SK-N-SH (cell line): ENCODE measurements around the gene GORASP1. TPM values are rescaled to one million over a fixed set of nuclear protein-coding genes. Genes with fewer than 3 reads are reported as not detected.

Experiments
- CTCF ChIA-PET: fragments of 300-600, 350-600 bp; formaldehyde crosslinking; extraction: SDS; loops from one replicate; lab custom pipeline; 2021; lab: Yijun Ruan, JAX
- POLR2A ChIA-PET: fragments of 350-600 bp; sonication (Branson Sonifier 250); formaldehyde crosslinking; extraction: SDS; loops from one replicate; lab custom pipeline; 2020; ENCODE audit warnings: antibody characterized with exemption, inconsistent platforms; lab: Yijun Ruan, JAX
- DNase-seq: peaks from one replicate; pipeline ENCODE4 v3.0.0; 2012
- H2AFZ ChIP-seq: fragments of 200-600 bp; sonication (generic); 2 replicates; pipeline ENCODE4 v1.8.1; 2016; ENCODE audit warnings: antibody characterized with exemption, mild to moderate bottlenecking, low read depth
- H3F3A ChIP-seq: fragments of 200-600 bp; sonication (generic); replicated peaks from 2 replicates; pipeline ENCODE3; 2016; ENCODE audit warnings: antibody characterized with exemption, mild to moderate bottlenecking; ENCODE audit not compliant: insufficient read depth
- H3K27ac ChIP-seq, 2 experiments: fragments of 200-500 bp in 1 of 2; fragments of 200-600 bp in 1 of 2; sonication (Bioruptor generic) in 1 of 2; sonication (generic), shearing (Covaris generic) in 1 of 2; 2 replicates each; pipeline versions ENCODE4 v1.5.1 to v1.6.1; 2014 to 2016; ENCODE audit warnings: low read depth in 2 of 2, inconsistent platforms in 1 of 2, low read length in 1 of 2, mild to moderate bottlenecking in 1 of 2, mixed read lengths in 1 of 2
- H3K27me3 ChIP-seq: fragments of 200-600 bp; sonication (generic), shearing (Covaris generic); 2 replicates; pipeline ENCODE4 v1.6.1; 2016; ENCODE audit warnings: mixed run types; ENCODE audit not compliant: insufficient read depth
- H3K36me3 ChIP-seq, 2 experiments: fragments of 200-500 bp in 1 of 2; fragments of 200-600 bp in 1 of 2; sonication (Bioruptor generic) in 1 of 2; sonication (generic) in 1 of 2; replicated peaks in 1 of 2; 2 replicates each; pipeline versions ENCODE3 to v1.5.1; 2014 to 2016; ENCODE audit warnings: low read length in 1 of 2, mild to moderate bottlenecking in 1 of 2; ENCODE audit not compliant: insufficient read depth in 2 of 2, control insufficient read depth in 1 of 2
- H3K4me1 ChIP-seq, 2 experiments: fragments of 200-500 bp in 1 of 2; fragments of 200-600 bp in 1 of 2; sonication (Bioruptor generic) in 1 of 2; sonication (generic), shearing (Covaris generic) in 1 of 2; 2 replicates each; pipeline versions ENCODE4 v1.5.1 to v1.6.1; 2014 to 2016; ENCODE audit warnings: low read depth in 1 of 2, low read length in 1 of 2, mixed run types in 1 of 2; ENCODE audit not compliant: insufficient read depth in 2 of 2, control insufficient read depth in 1 of 2
- H3K4me2 ChIP-seq: fragments of 200-600 bp; sonication (generic), shearing (Covaris generic); 2 replicates; pipeline ENCODE4 v1.6.1; 2017; ENCODE audit warnings: mixed run types
- H3K4me3 ChIP-seq, 2 experiments: fragments of 200-500 bp in 1 of 2; fragments of 200-600 bp in 1 of 2; sonication (Bioruptor generic) in 1 of 2; sonication (generic), shearing (Covaris generic) in 1 of 2; 2 replicates each; pipeline versions ENCODE4 v1.5.1 to v1.8.1; 2014 to 2016; ENCODE audit warnings: low read depth in 2 of 2, inconsistent platforms in 1 of 2, low read length in 1 of 2, mild to moderate bottlenecking in 1 of 2, mixed read lengths in 1 of 2, moderate library complexity in 1 of 2
- H3K79me2 ChIP-seq: fragments of 200-600 bp; sonication (generic); 2 replicates; pipeline ENCODE4 v1.8.1; 2017; ENCODE audit warnings: mild to moderate bottlenecking; ENCODE audit not compliant: insufficient read depth
- H3K9ac ChIP-seq: fragments of 200-600 bp; sonication (generic); 2 replicates; pipeline ENCODE4 v1.6.1; 2017; ENCODE audit warnings: mixed run types
- H3K9me2 ChIP-seq: fragments of 200-600 bp; sonication (generic); 2 replicates; pipeline ENCODE4 v1.6.1; 2017; ENCODE audit warnings: mixed run types
- H3K9me3 ChIP-seq: fragments of 200-600 bp; sonication (generic); 2 replicates; pipeline ENCODE4 v1.6.1; 2017; ENCODE audit warnings: mixed run types, mild to moderate bottlenecking, moderate library complexity
- H4K20me1 ChIP-seq: fragments of 200-600 bp; sonication (generic); 2 replicates; pipeline ENCODE4 v1.6.1; 2017; ENCODE audit warnings: mild to moderate bottlenecking, mixed run types; ENCODE audit not compliant: insufficient read depth
- ELF1 ChIP-seq: IDR thresholded peaks from 2 replicates; pipeline ENCODE4 v1.4.0; 2012
- EZH2phosphoT487 ChIP-seq: fragments of 200-600 bp; sonication (generic); IDR thresholded peaks from 2 replicates; pipeline ENCODE4 v1.6.1; 2017; ENCODE audit warnings: low read depth, mixed run types, mild to moderate bottlenecking, antibody characterized with exemption, moderate library complexity, borderline replicate concordance
- FOSL2 ChIP-seq: IDR thresholded peaks from 2 replicates; pipeline ENCODE4 v1.4.0; 2012; ENCODE audit warnings: low read depth, mild to moderate bottlenecking, moderate library complexity, borderline replicate concordance
- FOXM1 ChIP-seq: IDR thresholded peaks from 2 replicates; pipeline ENCODE4 v1.4.0; 2012; ENCODE audit warnings: low read depth, mild to moderate bottlenecking
- GABPA ChIP-seq: IDR thresholded peaks from 2 replicates; pipeline ENCODE4 v1.4.0; 2012; ENCODE audit warnings: low read depth, mild to moderate bottlenecking
- NFIC ChIP-seq: IDR thresholded peaks from 2 replicates; pipeline ENCODE4 v1.4.0; 2012; ENCODE audit warnings: borderline replicate concordance
- POLR2AphosphoS5 ChIP-seq: IDR thresholded peaks from 2 replicates; pipeline ENCODE4 v1.6.1; 2012; ENCODE audit warnings: low read depth, low read length
- RFX5 ChIP-seq: IDR thresholded peaks from 2 replicates; pipeline ENCODE4 v1.6.1; 2012; ENCODE audit warnings: mild to moderate bottlenecking, improper control_type of control experiment, low read length
- SIN3A ChIP-seq: IDR thresholded peaks from 2 replicates; pipeline ENCODE4 v1.6.1; 2012; ENCODE audit warnings: low read depth, mild to moderate bottlenecking, low read length, moderate library complexity, borderline replicate concordance
- YY1 ChIP-seq: IDR thresholded peaks from 2 replicates; pipeline ENCODE4 v1.4.0; 2012; ENCODE audit warnings: low read depth, mild to moderate bottlenecking
- WGBS: methylation state at CpG from one replicate; pipeline ENCODE4 v1.1.6; 2017; ENCODE audit warnings: low lambda C conversion rate; 5-methylcytosine and 5-hydroxymethylcytosine counted together
- polyA plus RNA-seq, 3 experiments: library from polyadenylated mRNA; depleted of rRNA; stranded (reverse); fragments of >200 nt; gene quantifications; 2 replicates each; pipeline ENCODE4 v1.2.3, GENCODE V29; 2012
- TF ChIP-seq, protein P1 (sequence below): fragments of 150-350 bp; IDR thresholded peaks from 2 replicates; pipeline ENCODE4 v1.6.1; 2016; ENCODE audit warnings: mild to moderate bottlenecking, low read depth, low read length
- TF ChIP-seq, protein P2 (sequence below): IDR thresholded peaks from 2 replicates; pipeline ENCODE4 v1.4.0; 2012; ENCODE audit warnings: low read depth, borderline replicate concordance
- TF ChIP-seq, protein P3 (sequence below): IDR thresholded peaks from 2 replicates; pipeline ENCODE4 v1.4.0; 2012; ENCODE audit warnings: low read depth, borderline replicate concordance
- TF ChIP-seq, protein P4 (sequence below): IDR thresholded peaks from 2 replicates; pipeline ENCODE4; 2012
- TF ChIP-seq, protein P5 (sequence below): IDR thresholded peaks from 2 replicates; pipeline ENCODE4 v1.6.1; 2012; ENCODE audit warnings: mild to moderate bottlenecking, low read depth, low read length, moderate library complexity
- TF ChIP-seq, protein P6 (sequence below): IDR thresholded peaks from 2 replicates; pipeline ENCODE4 v1.4.0; 2012; ENCODE audit warnings: low read depth
- TF ChIP-seq, protein P7 (sequence below): fragments of 150-350 bp; IDR thresholded peaks from 2 replicates; pipeline ENCODE4 v1.6.1; 2017; ENCODE audit warnings: antibody characterized with exemption, low read length, low read depth, borderline replicate concordance

The GORASP1 gene
- polyA plus RNA-seq, 1 of the 3 experiments (the other 2 are of a cell fraction) = 44.3 TPM

DNA sequence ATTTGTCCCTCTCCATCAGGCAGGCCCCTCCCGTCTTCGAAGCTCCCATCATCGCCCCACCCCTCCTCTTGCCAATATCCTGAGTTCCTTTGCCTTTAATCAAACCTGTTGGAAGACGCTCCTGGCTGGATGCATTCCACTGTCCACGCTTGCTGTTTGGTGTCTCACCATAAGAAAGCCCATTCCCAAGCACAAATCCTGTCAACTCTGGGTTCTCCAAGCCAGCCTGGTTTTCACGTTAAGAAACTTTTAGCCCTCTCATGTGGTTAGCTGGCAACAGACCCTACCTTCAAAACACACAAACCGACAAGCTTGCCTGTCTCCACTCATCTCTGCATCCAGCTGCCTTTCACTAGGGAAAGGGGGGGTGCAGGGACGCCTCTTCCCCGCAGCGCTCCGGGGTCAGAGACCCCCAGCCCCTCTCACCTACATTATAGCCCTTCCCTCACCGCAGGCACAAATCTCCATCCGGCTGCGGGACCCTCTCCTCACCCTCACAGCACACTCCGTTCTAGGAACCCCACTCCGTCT lies 1.1 kb downstream of the GORASP1 start:
- WGBS = 17% methylated on average over 16 of the region's 16 CpGs
- H2AFZ ChIP-seq = peak overlapping the region; percentile 89; the same call in 1 of the 2 replicates

DNA sequence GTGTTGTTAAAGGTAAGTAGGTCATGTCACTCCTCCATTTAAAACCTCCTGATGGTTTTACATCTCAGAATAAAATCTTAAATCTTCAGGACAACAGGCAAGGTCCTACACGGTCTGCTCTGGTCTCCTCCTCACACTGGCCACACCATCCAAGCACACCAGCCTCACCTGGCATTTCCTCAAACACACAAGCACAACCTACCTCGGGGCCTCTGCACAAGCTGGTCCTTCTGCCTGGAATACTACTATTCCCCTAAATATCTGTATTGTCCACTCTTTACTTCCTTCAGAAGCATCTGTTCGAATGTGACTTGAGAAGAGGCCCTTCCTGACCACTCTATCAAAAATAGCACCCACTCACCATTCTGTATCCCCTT lies 1.8 kb downstream of the GORASP1 start:
- H3K4me1 ChIP-seq = peaks cover 4 to 25% of the 10 kb centered on the region in 2 experiments; a peak in 2 of 4 replicates
- POLR2A ChIA-PET = no interaction called here
- CTCF ChIA-PET = interaction anchor here (1.4 to 3.0 kb wide), 4 partner anchors 21 to 186 kb away, joined by 7 to 18 read pairs (median 8); no protein-coding TSS in a partner anchor
- no peaks in the 10 kb centered on the region for H3K9me3 ChIP-seq
- no peaks in the 10 kb centered on the region for H3K9me2 ChIP-seq
- H4K20me1 ChIP-seq = peaks cover 48% of the 10 kb centered on the region
- H3K36me3 ChIP-seq = peaks cover 2 to 8% of the 10 kb centered on the region in 2 experiments
- peaks cover 53% of the 10 kb centered on the region for H3K79me2 ChIP-seq
- peak overlapping the region in 1 of 2 experiments; percentile 99; a peak in 3 of 4 replicates for H3K4me3 ChIP-seq
- DNase-seq = no peak
- H3K4me2 ChIP-seq = peak overlapping the region; percentile 99
- H3F3A ChIP-seq = peaks cover 6% of the 10 kb centered on the region
- no peak overlapping the region for H3K9ac ChIP-seq
- H3K27me3 ChIP-seq = no peaks in the 10 kb centered on the region
- H3K27ac ChIP-seq = no peak overlapping the region; a peak in 1 of 4 replicates
- H2AFZ ChIP-seq = no peak overlapping the region
- WGBS = 73% methylated on average over 3 of the region's 3 CpGs
- no peak for TF ChIP-seq YY1
- TF ChIP-seq, protein P1, sequence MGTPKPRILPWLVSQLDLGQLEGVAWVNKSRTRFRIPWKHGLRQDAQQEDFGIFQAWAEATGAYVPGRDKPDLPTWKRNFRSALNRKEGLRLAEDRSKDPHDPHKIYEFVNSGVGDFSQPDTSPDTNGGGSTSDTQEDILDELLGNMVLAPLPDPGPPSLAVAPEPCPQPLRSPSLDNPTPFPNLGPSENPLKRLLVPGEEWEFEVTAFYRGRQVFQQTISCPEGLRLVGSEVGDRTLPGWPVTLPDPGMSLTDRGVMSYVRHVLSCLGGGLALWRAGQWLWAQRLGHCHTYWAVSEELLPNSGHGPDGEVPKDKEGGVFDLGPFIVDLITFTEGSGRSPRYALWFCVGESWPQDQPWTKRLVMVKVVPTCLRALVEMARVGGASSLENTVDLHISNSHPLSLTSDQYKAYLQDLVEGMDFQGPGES = no peak
- no peak for TF ChIP-seq POLR2AphosphoS5
- TF ChIP-seq EZH2phosphoT487 = no peak
- TF ChIP-seq, protein P2, sequence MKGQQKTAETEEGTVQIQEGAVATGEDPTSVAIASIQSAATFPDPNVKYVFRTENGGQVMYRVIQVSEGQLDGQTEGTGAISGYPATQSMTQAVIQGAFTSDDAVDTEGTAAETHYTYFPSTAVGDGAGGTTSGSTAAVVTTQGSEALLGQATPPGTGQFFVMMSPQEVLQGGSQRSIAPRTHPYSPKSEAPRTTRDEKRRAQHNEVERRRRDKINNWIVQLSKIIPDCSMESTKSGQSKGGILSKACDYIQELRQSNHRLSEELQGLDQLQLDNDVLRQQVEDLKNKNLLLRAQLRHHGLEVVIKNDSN = no peak
- no peak for TF ChIP-seq NFIC
- TF ChIP-seq, protein P3, sequence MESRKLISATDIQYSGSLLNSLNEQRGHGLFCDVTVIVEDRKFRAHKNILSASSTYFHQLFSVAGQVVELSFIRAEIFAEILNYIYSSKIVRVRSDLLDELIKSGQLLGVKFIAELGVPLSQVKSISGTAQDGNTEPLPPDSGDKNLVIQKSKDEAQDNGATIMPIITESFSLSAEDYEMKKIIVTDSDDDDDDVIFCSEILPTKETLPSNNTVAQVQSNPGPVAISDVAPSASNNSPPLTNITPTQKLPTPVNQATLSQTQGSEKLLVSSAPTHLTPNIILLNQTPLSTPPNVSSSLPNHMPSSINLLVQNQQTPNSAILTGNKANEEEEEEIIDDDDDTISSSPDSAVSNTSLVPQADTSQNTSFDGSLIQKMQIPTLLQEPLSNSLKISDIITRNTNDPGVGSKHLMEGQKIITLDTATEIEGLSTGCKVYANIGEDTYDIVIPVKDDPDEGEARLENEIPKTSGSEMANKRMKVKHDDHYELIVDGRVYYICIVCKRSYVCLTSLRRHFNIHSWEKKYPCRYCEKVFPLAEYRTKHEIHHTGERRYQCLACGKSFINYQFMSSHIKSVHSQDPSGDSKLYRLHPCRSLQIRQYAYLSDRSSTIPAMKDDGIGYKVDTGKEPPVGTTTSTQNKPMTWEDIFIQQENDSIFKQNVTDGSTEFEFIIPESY = no peak
- TF ChIP-seq GABPA = no peak
- TF ChIP-seq, protein P4, sequence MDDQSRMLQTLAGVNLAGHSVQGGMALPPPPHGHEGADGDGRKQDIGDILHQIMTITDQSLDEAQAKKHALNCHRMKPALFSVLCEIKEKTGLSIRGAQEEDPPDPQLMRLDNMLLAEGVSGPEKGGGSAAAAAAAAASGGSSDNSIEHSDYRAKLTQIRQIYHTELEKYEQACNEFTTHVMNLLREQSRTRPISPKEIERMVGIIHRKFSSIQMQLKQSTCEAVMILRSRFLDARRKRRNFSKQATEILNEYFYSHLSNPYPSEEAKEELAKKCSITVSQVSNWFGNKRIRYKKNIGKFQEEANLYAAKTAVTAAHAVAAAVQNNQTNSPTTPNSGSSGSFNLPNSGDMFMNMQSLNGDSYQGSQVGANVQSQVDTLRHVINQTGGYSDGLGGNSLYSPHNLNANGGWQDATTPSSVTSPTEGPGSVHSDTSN = no peak
- TF ChIP-seq ELF1 = no peak
- TF ChIP-seq, protein P5, sequence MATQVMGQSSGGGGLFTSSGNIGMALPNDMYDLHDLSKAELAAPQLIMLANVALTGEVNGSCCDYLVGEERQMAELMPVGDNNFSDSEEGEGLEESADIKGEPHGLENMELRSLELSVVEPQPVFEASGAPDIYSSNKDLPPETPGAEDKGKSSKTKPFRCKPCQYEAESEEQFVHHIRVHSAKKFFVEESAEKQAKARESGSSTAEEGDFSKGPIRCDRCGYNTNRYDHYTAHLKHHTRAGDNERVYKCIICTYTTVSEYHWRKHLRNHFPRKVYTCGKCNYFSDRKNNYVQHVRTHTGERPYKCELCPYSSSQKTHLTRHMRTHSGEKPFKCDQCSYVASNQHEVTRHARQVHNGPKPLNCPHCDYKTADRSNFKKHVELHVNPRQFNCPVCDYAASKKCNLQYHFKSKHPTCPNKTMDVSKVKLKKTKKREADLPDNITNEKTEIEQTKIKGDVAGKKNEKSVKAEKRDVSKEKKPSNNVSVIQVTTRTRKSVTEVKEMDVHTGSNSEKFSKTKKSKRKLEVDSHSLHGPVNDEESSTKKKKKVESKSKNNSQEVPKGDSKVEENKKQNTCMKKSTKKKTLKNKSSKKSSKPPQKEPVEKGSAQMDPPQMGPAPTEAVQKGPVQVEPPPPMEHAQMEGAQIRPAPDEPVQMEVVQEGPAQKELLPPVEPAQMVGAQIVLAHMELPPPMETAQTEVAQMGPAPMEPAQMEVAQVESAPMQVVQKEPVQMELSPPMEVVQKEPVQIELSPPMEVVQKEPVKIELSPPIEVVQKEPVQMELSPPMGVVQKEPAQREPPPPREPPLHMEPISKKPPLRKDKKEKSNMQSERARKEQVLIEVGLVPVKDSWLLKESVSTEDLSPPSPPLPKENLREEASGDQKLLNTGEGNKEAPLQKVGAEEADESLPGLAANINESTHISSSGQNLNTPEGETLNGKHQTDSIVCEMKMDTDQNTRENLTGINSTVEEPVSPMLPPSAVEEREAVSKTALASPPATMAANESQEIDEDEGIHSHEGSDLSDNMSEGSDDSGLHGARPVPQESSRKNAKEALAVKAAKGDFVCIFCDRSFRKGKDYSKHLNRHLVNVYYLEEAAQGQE = no peak
- TF ChIP-seq, protein P6, sequence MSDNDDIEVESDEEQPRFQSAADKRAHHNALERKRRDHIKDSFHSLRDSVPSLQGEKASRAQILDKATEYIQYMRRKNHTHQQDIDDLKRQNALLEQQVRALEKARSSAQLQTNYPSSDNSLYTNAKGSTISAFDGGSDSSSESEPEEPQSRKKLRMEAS = no peak
- no peak for TF ChIP-seq FOXM1

More for the DNA sequence above, 1.1 kb downstream of the GORASP1 start:
- TF ChIP-seq FOSL2 = no peak
- TF ChIP-seq, protein P7, sequence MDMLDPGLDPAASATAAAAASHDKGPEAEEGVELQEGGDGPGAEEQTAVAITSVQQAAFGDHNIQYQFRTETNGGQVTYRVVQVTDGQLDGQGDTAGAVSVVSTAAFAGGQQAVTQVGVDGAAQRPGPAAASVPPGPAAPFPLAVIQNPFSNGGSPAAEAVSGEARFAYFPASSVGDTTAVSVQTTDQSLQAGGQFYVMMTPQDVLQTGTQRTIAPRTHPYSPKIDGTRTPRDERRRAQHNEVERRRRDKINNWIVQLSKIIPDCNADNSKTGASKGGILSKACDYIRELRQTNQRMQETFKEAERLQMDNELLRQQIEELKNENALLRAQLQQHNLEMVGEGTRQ = no peak
- no peak for TF ChIP-seq FOXM1
- no peak for TF ChIP-seq EZH2phosphoT487
- no peak for TF ChIP-seq RFX5
- no peak for TF ChIP-seq SIN3A
- peak overlapping the region; percentile 80 to 82; a peak in 2 of 4 replicates for H3K27ac ChIP-seq
- H3K4me3 ChIP-seq = peak overlapping the region; percentile 97 to 99
- no peaks in the 10 kb centered on the region for H3K27me3 ChIP-seq
- H3K9me2 ChIP-seq = no peaks in the 10 kb centered on the region
- peaks cover 4 to 25% of the 10 kb centered on the region in 2 experiments; a peak in 2 of 4 replicates for H3K4me1 ChIP-seq
- peak overlapping the region; percentile 99 for H3K4me2 ChIP-seq
- peaks cover 0 to 8% of the 10 kb centered on the region in 2 experiments for H3K36me3 ChIP-seq
- H3K9ac ChIP-seq = peak overlapping the region; percentile 91
- ChIA-PET POLR2A (no interaction called here), CTCF (interaction anchor here (0.7 to 3.0 kb wide), 5 partner anchors 9 to 186 kb away, joined by 3 to 18 read pairs (median 7); no protein-coding TSS in a partner anchor)
- DNase-seq = peak; percentile 27
- H3F3A ChIP-seq = peaks cover 6% of the 10 kb centered on the region
- H4K20me1 ChIP-seq = peaks cover 41% of the 10 kb centered on the region
- no peaks in the 10 kb centered on the region for H3K9me3 ChIP-seq
- peaks cover 48% of the 10 kb centered on the region for H3K79me2 ChIP-seq
